Mononuclear cell (primary cell): ENCODE data around the gene TMPRSS4. TPM values are rescaled to one million over a fixed set of nuclear protein-coding genes. Genes with fewer than 3 reads are reported as not detected.

Experiments
- H3K27me3 ChIP-seq: 2 replicates; pipeline ENCODE4 v1.6.0; 2011; ENCODE audit warnings: low read length, control low read depth; ENCODE audit not compliant: insufficient read depth
- H3K4me1 ChIP-seq: 2 replicates; pipeline ENCODE4 v1.5.1; 2011; ENCODE audit warnings: mild to moderate bottlenecking, low read length, control low read depth; ENCODE audit not compliant: insufficient read depth
- H3K4me3 ChIP-seq: 2 replicates; pipeline ENCODE4 v1.5.1; 2011; ENCODE audit warnings: mild to moderate bottlenecking, low read length, moderate library complexity
- H3K9me3 ChIP-seq: 2 replicates; pipeline ENCODE4 v1.5.1; 2011; ENCODE audit warnings: low read depth, mild to moderate bottlenecking, control low read depth, low read length
- total RNA-seq: library from RNA; depleted of rRNA; stranded (reverse); fragments of >200 nt; gene quantifications from one replicate; pipeline ENCODE4 v1.2.3, GENCODE V29; 2012

TMPRSS4 gene
- total RNA-seq, 1 donor: not detected

DNA sequence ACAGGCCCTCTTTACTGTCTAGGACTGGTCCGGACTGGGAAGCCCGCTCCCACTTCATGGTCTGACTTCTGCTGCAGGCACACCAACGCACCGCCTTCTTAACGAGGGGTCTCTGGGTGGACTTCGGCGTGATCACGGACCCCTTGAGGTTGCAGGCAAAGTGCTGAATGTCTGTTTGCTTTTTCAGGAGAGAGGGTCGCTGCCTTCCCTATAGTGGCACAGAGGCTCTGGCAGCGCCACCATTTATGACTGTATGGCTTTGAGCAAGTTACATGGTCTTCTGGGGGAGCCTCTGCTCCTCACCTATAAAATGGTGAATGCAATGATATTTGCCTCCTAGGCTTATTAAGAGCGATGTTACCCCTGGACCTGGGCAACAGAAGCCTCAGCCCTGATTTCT, 77.1 kb downstream of the TMPRSS4 start:
- Histone ChIP-seq H3K4me3 (no peak overlapping the region), H3K27me3 (peaks cover 66% of the 10 kb centered on the region), H3K4me1 (peaks cover 15% of the 10 kb centered on the region), H3K9me3 (no peaks in the 10 kb centered on the region)

- H3K9me3 ChIP-seq: no peaks in the 10 kb centered on the region
- no peak overlapping the region for H3K4me3 ChIP-seq
- peaks cover 67% of the 10 kb centered on the region for H3K27me3 ChIP-seq
- peaks cover 15% of the 10 kb centered on the region for H3K4me1 ChIP-seq
Observed at GRCh38 chr11:118154641-118155040, 77.8 kb downstream of the TMPRSS4 start.

DNA sequence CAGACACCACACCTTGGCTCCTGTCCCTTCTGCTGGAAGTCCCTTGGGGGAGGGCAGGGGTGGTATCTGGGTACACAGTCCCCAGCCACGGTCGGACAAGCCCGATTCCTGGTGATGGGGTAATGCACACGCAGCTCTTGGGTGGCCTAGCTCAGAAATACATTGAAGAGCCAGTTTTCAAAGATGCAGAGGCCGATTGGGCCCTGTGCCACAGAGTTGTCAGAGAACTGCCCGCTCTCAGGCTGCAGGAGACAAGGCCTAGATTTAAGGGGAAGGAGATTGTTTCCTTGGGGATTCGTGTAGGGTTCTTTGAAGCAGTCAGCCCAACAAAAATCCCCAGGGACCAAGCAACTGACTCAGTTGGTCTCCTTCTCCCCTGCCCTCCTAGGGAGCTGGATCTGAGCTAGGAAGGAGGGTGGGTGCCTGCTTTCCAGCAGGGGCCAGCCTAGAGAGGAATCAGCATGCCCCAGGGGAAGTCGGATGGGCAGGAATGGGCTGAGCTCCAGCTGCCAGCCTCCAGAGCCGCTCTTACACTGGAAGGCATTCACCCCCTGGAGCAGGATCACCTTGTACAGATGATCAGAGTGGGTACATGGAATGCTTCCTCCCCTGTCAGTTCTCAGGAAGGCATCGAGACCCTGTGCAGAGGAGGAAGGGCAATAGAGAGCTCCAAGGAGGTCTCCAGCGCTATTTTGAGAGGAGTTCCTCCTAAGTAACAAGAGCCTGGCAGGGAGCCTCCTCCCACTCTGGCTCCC, 79.1 kb downstream of the TMPRSS4 start:
- no peaks in the 10 kb centered on the region for H3K9me3 ChIP-seq
- H3K4me1 ChIP-seq: peaks cover 15% of the 10 kb centered on the region
- peaks cover 62% of the 10 kb centered on the region for H3K27me3 ChIP-seq
- no peak overlapping the region for H3K4me3 ChIP-seq

GRCh38 chr11:118156531-118157185, 79.8 kb downstream of the TMPRSS4 start:
- peaks cover 15% of the 10 kb centered on the region for H3K4me1 ChIP-seq
- H3K4me3 ChIP-seq: no peak overlapping the region
- peaks cover 55% of the 10 kb centered on the region for H3K27me3 ChIP-seq
- H3K9me3 ChIP-seq: no peaks in the 10 kb centered on the region

GRCh38 chr11:118157186-118157895, 80.5 kb downstream of the TMPRSS4 start:
- Histone ChIP-seq H3K4me1 (peaks cover 13% of the 10 kb centered on the region), H3K9me3 (no peaks in the 10 kb centered on the region), H3K27me3 (peaks cover 48% of the 10 kb centered on the region), H3K4me3 (no peak overlapping the region)

DNA sequence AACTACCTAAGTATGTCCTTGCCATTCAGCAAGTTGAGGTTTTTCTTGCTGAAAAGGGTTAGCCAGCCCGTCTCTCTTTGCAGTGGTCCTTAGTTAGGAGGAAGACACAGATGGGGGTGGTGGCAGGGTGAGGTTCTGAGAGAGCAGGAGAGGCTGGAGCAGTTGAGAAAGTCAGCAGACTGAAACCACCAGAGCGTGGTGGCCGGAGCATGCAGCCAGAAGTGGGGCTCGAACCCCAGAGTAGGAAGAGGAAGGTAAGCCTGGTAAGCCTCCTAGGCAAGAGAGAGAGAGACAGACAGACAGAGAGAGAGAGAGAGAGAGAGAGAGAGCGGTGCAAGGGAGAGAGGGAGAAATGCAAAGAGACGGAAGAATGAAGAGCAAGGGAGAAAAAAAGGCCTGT, 84.9 kb downstream of the TMPRSS4 start:
- peaks cover under 1% of the 10 kb centered on the region for H3K4me1 ChIP-seq
- H3K4me3 ChIP-seq: no peak overlapping the region
- H3K9me3 ChIP-seq: no peaks in the 10 kb centered on the region
- peaks cover 8% of the 10 kb centered on the region for H3K27me3 ChIP-seq

DNA sequence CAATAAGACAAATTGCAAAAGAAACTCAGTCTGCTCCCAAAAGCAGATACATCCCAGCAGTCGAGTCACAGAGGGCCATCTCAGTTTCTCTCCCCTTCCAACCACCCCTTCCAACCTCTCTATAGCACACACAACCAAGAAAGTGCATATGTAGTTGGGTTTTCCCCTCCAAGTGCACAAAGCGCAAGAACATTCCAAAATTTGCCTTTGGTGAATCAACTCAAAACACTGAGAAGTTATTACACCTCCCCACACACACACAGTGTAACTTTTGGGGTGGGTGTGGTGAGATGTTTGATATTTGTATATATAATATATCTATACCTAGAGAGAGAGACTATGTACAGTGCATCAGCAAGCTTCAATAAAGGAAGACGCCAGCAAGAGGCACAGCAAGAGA, 86.0 kb downstream of the TMPRSS4 start:
- Histone ChIP-seq H3K4me1 (no peaks in the 10 kb centered on the region), H3K27me3 (peaks cover 2% of the 10 kb centered on the region), H3K9me3 (no peaks in the 10 kb centered on the region), H3K4me3 (no peak overlapping the region)

DNA sequence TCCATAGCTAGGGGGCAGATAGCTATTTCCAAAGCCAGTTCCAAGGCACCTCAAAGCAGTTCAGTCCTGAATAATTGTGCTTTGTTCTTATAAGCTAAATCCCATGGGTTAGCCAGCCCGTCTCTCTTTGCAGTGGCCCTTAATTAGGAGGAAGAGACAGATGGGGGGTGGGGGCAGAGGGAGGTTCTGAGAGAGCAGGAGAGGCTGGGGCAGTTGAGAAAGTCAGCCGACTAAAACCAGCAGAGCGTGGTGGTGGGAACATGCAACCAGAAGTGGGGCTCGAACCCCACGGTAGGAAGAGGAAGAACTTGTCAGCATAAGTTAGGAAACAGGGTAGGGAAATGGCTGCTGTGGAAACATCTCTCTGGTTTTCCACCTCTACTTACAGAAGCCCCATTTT, 86.6 kb downstream of the TMPRSS4 start:
- peaks cover 2% of the 10 kb centered on the region for H3K27me3 ChIP-seq
- H3K4me3 ChIP-seq: no peak overlapping the region
- H3K9me3 ChIP-seq: no peaks in the 10 kb centered on the region
- H3K4me1 ChIP-seq: no peaks in the 10 kb centered on the region

DNA sequence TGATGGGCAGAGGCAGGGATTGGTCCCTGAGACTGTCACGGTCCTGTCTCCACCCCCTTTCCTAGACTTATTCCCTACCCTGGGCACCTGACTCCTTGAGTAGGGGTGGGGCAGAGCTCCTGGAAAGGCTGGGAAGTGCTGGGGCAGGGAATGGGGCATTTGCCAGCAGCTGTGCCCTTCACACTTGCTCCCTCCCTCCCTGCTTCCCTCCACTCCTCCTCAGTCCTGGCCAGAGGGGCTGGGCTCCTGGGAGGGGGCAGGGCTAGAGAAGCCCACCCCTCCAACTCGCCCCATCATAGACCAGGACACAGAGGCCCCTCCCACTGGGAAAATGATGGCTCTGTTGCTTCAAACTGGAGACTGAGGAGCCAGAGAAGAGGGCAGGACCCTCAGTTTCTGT, 88.0 kb downstream of the TMPRSS4 start:
- Histone ChIP-seq H3K4me3 (no peak overlapping the region), H3K9me3 (no peaks in the 10 kb centered on the region), H3K4me1 (no peaks in the 10 kb centered on the region), H3K27me3 (no peaks in the 10 kb centered on the region)

GRCh38 chr11:118166641-118167040, 89.8 kb downstream of the TMPRSS4 start:
- no peaks in the 10 kb centered on the region for H3K27me3 ChIP-seq
- no peak overlapping the region for H3K4me3 ChIP-seq
- H3K4me1 ChIP-seq: peaks cover 4% of the 10 kb centered on the region
- no peaks in the 10 kb centered on the region for H3K9me3 ChIP-seq

GRCh38 chr11:118167253-118167652, 90.4 kb downstream of the TMPRSS4 start:
- Histone ChIP-seq H3K9me3 (no peaks in the 10 kb centered on the region), H3K27me3 (no peaks in the 10 kb centered on the region), H3K4me3 (no peak overlapping the region), H3K4me1 (peaks cover 7% of the 10 kb centered on the region)

DNA sequence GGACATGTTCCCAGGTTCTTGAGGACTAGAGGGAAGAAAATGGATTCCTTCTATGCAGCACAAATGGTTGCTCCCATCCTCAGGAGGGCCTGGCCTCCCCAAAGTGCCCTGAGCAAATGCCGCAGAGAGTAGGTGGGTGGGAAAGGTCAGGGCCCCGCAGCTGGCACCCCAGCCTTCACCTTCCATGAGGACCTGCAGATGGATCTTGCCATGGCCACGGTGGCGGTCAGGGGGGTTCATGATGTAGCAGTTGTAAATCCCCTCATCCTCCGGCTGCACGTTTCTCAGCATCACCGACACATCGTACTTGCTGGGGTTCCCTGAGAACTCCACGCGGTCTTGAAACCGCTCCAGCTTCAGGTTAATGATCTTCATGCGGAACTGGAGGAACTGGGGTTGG, 91.0 kb downstream of the TMPRSS4 start:
- Histone ChIP-seq H3K27me3 (no peaks in the 10 kb centered on the region), H3K4me3 (no peak overlapping the region)

DNA sequence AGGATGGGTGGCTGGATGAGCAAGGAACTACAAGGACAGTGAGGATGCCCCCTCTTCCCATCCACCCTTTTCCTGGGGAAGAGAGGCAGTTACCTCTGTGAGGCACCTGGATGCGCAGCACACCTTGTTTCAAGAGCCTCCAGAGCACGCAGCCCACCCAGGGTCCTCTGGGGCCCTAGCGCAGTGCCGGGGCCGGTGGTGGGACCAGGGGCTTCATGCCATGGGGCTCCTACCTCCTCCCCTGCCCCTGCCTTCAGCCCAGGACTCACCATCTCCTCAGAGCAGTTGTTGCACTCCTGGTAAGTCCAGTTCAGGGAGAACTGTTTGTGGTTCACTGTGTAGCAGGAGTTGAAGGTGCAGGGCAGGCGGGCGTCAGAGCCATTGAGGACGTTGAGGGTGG, 91.4 kb downstream of the TMPRSS4 start:
- Histone ChIP-seq H3K9me3 (no peaks in the 10 kb centered on the region), H3K27me3 (no peaks in the 10 kb centered on the region), H3K4me3 (no peak overlapping the region), H3K4me1 (peaks cover 7% of the 10 kb centered on the region)

More for the DNA sequence above, 91.0 kb downstream of the TMPRSS4 start:
- Histone ChIP-seq H3K4me1 (peaks cover 7% of the 10 kb centered on the region), H3K9me3 (no peaks in the 10 kb centered on the region)

- Histone ChIP-seq H3K4me1 (peaks cover 7% of the 10 kb centered on the region), H3K9me3 (no peaks in the 10 kb centered on the region), H3K4me3 (no peak overlapping the region), H3K27me3 (no peaks in the 10 kb centered on the region)
Observed at GRCh38 chr11:118168751-118169150, 91.9 kb downstream of the TMPRSS4 start.

- Histone ChIP-seq H3K4me3 (no peak overlapping the region), H3K4me1 (peaks cover 9% of the 10 kb centered on the region), H3K9me3 (no peaks in the 10 kb centered on the region), H3K27me3 (no peaks in the 10 kb centered on the region)
Observed at GRCh38 chr11:118169300-118170140, 92.6 kb downstream of the TMPRSS4 start.
